GM19238 (cell line): ENCODE data around the gene ABHD1.

Experiments used
- DNase-seq: peaks from one replicate; pipeline ENCODE4 v3.0.0; 2011; ENCODE audit warnings: low spot score; ENCODE audit not compliant: insufficient read length

The ABHD1 gene

DNA sequence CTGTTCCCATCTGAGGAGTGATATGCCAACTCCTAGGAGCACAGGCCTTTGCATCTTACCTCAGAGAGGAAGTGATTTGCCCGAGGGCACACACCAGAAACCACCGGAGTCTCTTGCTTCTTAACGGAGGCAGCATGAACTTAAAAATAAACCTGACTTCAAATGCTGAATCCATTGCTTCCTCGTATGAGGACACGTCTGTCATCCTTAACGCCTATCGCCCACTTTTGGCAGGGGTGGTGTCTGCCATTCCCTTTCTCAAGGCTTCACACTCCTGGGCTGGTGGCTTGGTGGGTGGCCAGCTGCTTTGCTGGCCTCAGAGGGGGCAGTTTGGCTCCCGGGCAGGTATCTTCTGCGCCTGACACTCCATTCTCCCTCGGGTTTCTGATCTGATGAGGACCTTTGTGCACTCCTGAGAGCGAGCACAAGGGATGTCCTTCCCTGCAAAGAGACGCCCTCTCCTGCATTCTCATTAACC, 11.9 kb downstream of the ABHD1 start:
- no peak for DNase-seq

DNA sequence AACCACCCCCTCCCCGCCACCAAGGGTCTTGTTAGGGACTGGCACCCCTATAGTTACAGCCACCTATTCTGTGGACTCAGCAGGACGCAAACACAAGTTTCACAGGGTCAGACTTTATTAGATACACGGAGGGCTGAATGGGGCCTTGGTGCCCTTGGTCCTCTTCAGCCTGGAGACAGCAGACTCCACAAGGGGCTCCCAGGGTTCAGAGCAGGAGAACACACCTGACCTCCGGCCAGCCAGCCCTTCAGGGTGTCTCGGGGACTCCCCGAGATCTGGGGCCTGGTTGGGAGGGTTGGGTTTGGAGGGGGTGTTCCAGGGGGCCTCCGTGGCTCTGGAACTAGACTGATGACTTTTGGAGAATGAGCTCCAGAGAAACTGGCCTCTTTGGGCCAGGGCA, 13.1 kb downstream of the ABHD1 start:
- no peak for DNase-seq

DNA sequence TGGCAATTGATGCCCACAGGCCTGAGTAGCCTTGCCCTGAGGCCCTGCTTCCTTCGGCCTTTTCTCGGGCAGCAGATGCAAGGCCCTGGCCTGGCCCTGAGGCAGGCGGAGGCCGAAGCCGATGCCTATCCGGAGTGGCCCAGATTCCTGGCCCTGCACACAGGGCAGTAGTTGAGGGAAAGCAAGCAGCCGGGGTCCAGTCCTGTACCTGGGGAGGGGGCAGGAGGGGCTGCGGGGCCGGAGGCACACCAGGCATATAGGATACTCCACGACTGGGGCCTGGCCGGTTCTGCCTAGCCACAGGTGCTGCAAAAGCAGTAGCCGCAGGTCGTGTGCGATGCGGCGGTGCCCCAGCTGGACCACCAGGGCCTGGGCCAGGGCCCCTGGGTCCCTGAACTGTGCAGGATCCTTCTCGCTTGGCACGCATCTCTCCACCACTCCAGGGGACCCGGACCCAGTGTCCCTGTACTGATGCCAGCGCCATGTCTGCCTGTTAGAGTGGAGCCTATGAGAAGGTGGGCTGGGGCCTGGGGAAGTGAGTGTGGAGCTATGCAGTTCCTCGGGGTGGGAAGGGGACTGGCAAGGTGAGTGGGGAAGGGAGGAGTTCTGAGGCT, 13.8 kb downstream of the ABHD1 start:
- no peak for DNase-seq

DNA sequence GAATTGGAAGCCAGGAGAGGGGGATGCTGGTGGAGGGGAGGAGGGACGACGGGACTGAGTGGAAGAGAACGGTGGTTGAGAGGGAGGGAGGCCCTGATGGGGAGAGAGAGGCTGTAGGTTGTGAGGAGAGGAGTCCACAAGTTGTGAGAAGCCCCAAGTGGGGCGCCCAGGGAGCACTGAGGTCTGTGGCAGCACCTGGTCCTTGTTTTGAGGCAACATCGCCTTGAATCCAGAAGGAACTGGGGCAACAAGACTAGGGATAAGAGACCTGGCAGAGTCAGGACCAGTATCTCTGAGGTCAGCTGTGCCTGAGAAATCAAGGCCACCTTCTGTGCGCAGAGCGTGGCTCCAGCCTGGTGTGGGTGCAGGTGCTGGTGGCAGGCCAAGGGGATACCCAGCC, 14.5 kb downstream of the ABHD1 start:
- DNase-seq: no peak

DNA sequence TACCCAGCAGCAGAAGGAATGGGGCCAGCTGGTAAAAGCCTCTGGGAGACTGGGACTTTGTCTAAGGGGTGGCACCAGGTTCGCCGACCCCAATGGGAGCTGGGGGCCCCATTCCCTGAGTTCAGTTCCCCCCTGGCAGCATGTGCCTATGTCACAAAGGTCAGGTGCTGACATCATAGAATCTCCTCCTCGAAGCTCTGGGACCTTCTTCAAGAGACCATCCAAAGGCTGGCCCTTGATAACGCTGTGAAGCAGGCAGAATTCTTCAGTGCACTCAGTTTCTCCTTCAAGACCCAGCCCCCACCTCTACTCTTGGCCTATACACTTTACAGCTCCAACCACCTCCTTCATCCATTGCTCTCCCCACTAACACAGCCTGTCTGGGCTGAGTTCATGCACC, 15.7 kb downstream of the ABHD1 start, which contains the start of gene PRR30:
PRR30 (minus strand) TSS at position 101 of the 400 bp plus-strand sequence. CDS start 1,081 bp downstream, outside the sequence.
- no peak for DNase-seq

DNA sequence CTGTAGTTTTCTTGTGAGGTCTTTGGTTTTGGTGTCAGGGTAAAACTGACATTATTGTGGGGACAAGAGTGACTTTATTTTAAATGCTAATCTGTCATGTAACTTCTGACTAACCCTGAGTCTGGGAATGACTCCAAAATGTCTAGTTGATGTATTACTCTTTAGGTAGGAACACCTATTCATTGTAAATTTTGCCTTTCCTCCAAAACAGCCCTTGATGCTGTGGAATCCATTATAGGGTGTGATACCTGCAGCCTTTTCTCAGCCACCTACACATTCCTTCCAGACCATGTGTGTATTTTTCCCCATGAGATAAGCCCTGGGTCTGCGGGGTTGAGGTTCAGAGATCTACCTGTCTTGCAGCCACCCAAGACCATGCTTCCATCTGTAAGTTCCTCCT, 19.7 kb downstream of the ABHD1 start:
- no peak for DNase-seq

DNA sequence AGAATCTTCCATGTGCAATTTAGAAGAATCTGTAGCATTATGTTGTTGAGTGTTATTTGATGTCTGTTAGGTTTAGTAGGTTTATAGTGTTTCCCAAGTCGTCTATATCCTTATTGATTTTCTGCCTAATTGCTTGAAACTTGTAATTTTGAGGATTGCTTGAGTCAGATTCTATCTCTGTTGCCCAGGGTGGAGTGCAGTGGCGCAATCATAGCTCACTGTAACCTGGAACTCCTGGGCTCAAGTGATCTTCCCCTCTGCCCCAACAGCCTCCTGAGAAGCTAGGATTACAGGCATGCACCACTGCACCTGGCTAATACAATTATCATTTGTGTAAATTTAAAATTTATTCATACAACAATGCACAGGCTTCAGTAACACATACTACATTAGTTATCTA, 22.1 kb downstream of the ABHD1 start:
- DNase-seq: no peak

DNA sequence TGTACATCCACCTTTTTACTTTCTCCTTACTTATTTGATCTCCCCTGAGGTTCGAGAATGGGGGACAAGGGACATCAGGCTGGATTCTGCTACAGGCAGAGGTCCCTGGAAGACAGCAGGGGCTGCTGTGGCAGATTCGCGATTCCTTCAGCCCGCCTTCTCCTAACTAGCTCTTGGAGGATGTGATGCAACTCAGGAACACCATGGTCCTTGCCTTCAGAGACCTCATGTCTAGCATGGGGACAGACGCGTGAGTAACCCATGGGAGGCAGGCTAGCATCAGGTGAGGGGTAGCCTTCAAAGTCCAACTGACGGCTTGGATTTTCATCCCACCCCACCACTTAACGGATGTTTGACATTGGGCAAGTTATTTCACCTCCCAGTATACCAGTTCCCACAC, 24.3 kb downstream of the ABHD1 start:
- no peak for DNase-seq

DNA sequence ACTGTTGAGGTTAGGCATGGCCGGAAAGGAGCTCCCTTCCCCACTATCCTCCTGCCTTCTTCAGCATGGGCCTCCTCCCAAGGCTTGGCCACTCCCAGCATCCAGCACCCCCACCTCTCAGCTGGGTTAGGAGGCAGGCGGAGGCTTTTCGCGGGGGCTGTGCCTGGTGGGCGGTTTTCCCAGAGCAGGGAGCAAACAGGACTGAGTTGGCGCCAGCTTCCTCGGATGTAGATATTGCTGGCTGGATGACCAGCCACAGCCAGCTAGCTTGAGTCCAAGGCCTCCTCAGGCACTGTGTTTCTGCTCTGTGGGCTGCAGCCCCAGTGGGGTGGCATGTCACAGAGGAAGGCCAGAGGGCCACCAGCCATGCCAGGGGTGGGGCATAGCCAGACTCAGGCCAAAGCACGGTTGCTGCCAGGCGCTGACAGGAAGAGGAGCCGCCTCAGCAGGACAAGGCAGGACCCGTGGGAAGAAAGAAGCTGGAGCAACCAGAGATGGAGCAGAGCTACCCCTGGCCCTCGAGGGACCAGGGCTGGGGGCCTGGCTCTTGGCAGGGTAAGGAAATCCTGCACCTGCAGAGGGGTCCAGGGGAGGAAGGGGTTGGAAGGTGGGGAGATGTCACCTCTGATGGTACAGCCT, 25.3 kb downstream of the ABHD1 start, which contains the start of gene TCF23:
TCF23 (plus strand) TSS at position 204 of the 639 bp plus-strand sequence; CDS start at position 334, 130 bp downstream.
- DNase-seq: no peak

DNA sequence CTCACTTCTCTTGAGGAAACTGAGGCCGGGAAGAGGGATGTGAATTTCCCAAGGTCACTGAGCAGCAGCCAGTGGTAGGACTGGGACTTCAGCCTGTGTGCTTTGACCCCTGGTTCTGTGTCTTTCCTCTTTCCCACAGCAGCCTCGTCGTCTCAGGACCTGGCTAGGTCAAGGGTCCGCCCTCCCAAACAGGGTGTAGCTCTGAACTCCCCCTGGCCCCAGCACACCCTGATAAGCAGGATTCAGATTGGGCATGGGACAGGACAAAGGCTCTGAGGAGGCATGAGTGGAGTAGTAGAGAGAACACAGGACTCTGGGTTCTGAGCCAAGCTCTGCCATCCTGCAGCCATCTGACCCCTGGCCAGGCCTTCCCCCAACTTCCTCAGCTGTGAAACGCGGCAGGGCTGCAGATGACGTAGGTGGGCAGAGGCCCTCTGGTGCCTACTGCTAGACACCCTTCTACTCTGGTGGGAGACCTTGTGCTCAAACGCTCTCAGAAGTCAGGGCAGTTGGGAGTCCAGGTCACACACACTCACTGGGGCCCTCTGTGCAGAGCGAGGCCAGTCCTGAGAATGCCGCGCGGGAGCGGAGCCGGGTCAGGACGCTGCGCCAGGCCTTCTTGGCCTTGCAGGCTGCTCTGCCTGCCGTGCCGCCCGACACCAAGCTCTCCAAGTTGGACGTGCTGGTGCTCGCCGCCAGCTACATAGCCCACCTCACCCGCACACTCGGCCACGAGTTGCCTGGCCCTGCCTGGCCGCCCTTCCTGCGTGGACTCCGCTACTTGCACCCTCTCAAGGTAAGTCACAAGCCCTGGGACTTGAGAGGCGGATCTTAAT, 26.2 kb downstream of the ABHD1 start:
- DNase-seq: no peak

DNA sequence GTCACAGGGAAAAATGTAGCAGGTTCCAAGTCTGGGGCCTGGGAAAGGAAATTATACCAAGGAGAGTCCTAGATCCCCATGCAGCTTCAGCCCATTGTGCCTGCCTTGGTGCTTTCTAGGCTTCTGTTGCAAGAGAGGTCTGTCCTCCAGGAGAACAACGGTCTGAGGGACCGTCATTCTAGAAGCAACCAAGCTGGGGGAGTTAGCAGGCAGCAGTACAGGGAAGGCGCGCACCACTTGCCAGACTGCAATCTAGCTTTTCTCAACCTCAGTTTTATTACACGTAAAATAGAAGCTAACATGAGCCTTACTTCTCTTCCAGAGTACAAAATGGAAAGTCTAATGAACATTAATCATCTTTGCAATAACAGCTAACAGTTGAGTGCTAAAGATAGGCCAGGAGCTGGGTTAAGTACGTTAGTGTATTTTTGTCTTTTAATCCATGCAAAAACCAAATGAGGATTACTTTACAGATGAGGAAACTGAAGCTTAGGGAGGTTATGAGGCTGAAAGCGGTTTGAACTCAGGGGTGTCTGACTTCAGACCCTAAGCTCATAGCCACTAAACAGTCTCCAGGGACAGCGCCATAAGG, 27.1 kb downstream of the ABHD1 start:
- DNase-seq: no peak

DNA sequence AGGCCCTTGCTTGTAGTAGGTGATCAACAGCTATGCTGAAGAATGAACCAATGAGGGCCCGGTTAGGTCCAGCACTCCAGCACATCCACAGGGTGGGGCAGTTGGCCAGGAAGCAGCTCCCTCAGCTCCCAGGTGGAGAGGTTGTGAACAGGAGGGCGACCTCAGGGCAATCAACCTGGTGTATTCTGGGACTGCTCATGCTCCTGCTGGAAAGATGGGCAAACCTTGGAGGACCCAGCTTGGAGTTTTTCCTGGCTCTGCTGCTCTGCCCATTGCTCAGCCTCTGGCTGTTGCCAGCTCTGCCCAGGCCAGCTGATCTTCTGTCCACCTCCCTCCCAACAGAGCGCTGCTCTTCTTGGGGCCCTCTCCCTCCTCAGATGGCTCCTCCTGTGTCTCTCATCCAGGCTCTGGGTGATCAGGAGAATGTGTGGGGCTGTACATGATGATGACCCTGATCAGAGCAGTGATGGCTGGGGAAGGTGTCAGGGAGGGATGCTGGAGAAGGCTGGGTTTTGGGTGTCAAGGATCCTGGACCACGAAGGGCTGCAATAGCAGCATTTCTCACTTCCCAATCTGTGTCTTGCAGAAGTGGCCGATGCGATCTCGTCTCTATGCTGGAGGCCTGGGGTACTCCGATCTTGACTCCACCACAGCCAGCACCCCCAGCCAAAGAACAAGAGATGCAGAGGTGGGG, 28.6 kb downstream of the ABHD1 start:
- no peak for DNase-seq

DNA sequence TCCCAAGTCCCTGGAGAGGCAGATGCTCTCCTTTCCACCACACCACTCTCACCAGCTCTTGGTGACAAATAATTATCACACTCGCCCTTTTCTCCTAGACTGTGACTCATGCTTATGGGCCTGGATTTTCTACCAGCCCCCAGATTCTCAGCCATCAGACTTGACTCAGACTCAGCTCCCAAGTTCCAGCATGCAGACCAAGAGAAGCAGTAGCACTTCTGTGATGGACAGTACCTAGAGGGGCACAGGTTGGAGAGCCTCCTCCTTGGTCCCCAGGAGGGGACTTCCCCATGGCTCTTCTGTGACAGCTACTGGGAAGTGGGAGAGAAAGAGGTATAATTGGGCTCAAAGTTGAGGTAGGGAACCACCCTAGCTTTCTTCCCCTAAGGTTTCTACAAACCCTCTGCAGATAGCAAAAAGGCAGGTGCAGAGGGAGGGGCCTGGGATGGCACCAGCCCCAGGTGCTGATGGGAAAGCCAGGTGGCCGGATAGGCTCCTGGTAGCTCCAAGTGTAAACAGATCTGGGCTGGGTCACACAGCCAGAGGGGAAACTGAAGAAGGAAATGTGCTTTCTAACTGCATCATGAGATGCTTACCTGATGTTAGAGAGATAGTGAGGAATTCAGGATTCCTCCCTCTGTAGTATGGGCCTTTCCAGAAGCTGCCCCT, 29.3 kb downstream of the ABHD1 start:
- DNase-seq: no peak

DNA sequence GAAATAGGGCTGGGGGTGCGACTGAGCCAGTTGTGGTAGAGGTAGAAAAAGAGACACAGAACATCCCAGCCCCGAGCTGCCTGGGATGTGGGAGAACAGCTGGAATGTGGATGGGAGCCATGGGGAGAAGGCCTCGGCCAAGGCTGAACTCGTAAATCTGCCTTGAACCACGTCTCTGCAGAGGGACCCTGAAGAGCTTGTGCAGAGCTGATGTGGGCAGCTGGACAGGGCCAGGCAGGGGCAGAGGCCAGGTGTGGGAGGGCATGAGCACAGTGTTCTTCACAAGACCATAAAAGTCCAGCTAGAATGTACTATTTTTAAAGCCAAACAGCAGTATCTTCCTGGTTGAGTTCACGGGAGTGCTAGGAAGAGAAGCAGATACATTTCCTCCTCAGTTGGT, 30.9 kb downstream of the ABHD1 start:
- DNase-seq: no peak

DNA sequence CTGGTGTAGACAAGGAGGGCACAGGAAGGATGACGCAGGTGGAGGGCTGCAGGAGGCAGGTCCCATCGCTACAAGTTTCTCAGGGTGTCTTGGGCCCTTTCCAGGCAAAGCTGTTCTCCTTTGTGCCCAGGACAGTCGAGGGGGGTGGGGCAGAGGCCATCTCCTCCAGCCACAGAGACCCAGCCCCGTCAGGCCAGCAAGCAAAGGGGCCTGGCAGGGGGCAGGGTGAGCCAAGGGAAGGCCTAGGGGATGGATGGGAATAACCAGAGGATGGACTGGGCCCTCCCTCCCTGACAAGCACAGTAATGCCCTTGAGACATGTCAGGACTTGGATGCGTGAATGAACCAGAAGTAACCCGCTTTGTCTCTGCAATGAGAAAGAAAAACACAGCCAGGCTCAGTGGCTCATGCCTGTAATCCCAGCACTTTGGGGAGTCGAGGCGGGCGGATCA, 31.5 kb downstream of the ABHD1 start:
- no peak for DNase-seq

DNA sequence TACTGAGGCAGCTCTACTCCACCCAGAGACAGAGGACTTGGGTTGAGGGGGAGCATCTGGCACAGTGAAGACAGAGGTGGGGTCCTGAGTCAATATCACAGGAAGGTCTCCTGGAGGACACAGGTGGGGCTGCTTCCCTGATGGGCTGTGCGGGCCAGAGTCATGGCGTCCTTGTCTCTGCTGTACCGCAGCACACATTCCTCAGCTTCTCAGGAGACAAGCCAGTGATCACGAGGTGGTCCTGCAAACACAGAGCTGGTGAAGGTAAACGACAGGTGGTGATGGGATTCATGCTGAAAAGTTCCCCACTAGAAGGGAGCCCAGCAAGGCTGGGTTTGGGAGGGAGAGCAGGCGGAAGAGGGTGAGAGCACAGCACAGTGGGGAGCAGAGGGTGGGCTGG, 34.9 kb downstream of the ABHD1 start:
- DNase-seq: no peak

DNA sequence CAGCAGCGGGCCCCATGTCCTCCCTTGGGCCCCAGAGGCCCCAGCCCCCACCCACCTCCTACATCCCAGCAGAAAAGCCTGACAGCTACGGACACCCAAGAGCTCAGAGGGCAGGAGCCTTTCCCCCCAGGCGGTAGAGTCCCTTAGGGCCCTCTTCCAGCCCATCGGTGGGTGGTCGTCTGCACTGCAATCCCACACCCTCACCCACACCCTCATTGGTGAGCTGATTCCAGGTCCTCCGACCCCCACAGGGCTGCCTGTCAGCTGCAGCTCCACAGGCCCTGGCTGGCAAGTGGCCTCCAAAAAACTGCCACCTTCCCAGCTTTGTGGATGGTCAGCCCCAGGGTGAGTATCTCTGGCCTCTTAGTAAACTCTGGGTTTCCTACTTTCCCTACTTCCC, 35.7 kb downstream of the ABHD1 start:
- no peak for DNase-seq

DNA sequence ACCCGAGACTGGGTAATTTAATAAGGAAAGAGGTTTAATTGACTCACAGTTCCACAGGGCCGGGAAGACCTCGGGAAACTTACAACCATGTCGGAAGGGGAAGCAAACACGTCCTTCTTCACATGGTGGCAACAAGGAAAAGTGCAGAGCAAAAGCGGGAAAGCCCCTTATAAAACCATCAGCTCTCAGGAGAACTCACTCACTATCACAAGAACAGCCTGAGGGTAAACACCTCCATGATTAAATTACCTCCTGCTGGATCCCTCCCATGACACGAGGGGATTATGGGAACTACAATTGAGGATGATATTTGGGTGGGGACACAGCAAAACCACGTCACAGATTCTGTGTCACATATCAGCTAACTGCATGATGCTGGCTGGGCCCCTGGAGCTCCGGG, 36.6 kb downstream of the ABHD1 start:
- no peak for DNase-seq

DNA sequence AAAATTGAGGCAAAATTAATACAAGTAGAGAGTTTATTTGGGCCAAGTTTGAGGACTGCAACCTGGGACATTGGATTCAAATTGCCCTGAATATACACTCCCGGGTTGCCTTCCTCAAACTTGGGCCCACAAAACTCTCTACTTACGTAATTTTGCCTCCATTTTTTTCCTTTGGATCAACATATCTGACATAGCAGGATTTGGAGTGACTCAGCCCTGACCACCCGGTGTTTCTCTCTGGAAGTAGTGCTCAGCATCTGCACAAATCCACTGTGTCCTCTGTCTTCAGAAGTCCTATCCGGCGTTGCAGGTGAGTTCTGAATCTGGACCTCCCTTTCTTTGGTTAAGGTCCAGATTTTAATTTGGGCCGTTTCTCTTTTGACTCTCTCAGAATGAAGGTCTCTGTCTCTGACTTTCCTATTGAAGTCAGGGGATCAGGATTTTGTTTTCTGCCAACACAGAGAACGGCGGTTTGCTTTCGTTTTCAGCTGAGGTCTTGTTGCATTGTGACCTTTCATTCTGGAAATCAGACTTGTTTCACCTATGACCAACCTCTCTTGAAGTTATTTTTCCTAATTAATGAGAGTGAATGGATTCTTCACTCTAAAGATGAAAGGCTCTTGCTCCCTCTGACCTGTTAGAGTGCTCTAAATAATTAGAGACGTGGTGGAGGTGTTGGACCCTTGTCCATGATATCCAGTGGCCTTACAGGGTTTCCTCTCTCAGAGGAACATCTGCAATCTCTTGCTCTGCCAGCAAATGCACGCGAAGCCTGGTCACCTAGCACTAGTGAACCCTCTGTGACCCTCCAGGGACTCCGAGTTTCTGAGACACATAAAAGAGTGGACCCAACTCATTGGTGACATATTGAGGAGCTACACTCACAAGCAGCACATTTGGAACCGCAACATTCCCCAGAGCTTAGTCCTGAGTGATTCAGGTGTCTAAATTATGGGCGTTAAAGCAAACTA, 38.8 kb downstream of the ABHD1 start:
- no peak for DNase-seq
